Muscle of arm (tissue), 12 donors: Measurements from ENCODE around the gene MYBPH. TPM values are rescaled to one million over a fixed set of nuclear protein-coding genes. Genes with fewer than 3 reads are reported as not detected.

Experiments
- DNase-seq: peaks from one replicate; pipeline ENCODE4 v3.0.0-alpha.2; 2013
- polyA plus RNA-seq, 12 donors: library from polyadenylated mRNA; unstranded; fragments of 120-200 nt; gene quantifications; one replicate each; pipeline ENCODE4 v1.2.1, GENCODE V29; 2013; ENCODE audit not compliant: insufficient read length in 12 of 12

Gene MYBPH
- polyA plus RNA-seq, 12 donors, result 134 to 423 (median 239) TPM; not detected in 1

DNA sequence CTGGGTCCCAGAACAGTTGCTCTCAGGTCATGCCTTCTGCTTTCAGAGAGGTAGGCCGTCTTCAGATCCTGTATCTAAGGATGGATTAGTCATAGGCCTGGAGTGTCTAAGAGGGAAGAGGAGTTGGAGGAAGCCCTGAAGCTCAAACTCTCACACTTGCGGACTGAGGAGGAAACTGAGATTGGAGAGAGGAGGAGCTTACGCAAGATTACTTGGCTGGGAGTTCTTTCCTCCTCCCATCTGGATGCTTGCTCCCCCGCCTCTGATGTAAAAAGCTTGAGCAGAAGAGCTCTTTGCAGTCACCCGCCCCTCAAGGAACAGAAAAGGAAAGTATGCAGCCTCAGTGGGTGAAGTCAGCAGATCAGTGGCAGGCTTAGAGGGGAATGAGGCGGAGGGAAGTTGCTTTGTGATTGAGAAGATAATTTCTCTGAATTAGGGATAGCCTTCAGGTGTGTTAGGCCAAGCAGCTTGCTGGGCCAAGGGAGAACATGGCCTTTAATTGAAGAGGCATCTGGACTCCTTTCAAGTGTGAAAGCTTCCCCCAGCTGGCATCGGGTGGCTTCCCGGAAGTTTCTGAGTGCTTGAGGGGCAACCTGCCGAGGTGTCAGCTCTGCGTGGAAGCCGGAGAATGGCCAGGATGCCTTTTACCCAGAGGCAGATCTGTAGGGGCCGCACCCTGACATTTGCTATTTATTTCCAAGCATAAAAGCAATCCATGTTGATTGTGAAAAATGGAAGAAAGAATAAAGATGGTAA, 41.5 kb downstream of the MYBPH start:
- no peak for DNase-seq

DNA sequence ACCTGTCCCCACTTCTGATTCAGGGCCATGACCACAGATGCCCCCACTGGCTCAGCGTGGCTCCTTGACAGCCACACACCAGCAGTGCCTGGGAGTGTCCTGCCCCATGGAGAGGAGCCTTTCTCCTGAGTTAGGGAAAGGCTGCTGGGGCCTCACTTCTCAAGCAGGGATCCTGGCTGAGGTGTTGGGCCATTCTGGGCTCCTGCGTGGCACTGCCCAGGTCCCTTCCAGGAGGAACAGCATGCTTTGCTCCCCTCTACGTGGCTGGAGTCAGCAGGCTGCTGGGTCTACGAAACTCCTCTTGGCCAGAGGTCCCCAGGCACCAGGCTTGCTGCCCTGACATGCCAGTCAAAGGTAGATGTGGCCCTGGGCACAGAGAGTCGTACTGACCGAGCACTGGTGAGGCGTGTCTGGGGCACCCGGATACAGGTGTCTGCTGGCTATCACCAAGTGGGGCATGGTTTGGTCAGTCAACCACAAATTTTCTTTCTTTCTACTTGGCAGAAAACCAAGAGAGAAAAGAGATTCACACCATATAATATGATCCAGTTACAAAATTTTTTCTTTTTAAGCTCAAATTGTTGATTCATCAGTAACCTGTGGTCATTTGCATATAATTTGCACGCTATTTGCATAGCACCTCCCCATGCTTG, 44.0 kb downstream of the MYBPH start:
- DNase-seq, result no peak

DNA sequence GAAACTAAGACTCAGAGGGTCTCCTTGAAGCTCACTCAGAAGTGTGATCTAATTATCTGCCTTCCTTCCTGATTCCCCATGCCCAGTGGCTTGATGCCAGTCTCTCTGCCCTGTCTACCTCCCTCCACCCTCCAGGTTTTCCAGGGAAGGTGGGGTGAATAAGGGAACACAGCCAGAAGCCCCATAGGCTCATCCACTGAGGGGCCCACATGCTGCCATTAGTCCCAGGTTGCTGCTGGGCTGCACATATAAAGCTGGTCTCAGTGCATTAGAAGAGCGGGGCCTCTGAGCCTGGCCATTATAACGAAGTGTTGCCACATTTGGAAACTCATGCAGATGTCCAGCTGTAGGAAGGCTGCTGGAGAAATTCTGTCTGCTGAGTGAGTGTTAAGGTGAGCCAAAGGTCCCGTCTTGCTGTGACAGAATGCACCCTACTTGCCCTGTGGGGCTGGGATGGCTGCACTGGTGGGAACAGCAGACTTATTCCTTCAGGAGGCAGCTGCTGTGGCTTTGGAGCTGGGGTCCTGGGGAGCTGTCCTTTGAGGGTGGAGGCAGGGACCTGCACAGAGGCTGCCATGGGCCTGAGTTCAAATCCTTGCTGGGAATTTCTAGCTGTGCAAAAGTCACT, 45.2 kb downstream of the MYBPH start:
- DNase-seq, result no peak

DNA sequence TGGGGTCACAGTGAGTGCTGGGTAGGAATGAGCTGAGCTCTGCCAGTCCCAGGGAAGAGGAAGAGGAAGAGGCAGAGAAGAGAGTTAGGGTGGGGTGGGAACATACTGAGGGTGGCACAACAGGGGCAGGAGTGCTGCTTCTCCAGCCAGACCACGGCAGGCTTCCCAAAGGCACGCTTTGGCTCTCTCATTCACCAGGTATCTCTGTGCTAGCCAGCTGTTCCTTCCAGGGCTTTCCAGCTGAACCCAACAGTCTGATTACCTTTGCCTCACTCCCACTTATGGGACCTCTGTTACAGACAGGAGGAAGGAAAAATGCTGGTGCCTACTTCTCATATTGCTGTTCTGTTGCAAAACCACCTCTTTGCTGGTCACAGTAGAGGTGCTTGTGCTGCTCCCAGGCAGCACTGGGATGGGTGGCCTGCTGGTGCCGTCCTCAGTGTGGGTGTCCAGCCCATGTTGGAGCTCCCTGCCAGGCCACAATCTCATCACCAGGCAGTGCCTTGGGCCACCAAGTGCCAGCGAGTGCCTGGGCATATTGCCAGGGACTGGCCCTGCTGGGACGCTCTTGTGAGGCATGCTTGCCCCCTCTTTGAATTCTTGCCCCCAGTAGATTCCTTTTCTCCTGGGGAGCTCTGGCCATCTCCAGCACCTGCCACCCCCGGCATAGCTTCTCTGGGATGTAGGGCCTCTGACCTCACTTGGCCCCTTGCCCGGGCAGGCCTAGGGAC, 46.0 kb downstream of the MYBPH start:
- no peak for DNase-seq

DNA sequence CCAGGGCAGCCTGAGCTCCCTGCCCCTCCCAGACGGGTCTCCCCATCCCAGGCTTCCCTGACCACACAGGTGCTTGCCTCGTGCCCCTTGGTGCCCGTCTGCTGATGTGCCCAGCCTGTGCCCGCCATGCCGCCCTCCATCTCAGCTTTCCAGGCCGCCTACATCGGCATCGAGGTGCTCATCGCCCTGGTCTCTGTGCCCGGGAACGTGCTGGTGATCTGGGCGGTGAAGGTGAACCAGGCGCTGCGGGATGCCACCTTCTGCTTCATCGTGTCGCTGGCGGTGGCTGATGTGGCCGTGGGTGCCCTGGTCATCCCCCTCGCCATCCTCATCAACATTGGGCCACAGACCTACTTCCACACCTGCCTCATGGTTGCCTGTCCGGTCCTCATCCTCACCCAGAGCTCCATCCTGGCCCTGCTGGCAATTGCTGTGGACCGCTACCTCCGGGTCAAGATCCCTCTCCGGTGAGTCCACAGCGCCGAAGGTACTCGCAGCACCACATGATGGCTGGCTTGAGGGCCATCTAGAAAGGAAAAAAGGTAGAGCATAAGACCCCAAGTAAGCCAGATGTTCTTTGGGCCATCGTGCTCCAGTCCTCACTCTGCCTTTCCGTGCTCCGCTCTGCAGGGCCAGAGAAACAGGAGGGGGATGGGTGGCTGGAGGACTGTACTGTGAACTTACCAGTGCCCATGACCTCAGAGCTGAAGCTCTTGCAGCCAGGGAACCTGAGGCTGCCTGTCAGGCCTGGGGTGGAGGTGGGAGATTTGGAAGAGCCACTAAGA, 46.7 kb downstream of the MYBPH start:
- no peak for DNase-seq

DNA sequence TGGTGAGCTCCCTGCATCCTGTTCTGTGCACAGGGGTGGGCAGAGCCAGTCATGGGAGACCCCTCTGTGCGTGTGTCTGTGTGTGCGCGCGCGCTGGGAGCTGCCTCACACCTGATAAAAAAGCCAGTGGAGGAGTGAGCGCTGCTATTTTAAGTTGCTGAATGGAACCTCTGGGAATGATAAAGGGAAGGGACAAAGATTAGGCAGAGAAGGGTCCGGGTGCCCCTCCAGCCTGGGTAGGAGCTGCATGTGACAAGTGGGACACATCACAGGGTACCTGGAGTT, 47.3 kb downstream of the MYBPH start:
- no peak for DNase-seq

DNA sequence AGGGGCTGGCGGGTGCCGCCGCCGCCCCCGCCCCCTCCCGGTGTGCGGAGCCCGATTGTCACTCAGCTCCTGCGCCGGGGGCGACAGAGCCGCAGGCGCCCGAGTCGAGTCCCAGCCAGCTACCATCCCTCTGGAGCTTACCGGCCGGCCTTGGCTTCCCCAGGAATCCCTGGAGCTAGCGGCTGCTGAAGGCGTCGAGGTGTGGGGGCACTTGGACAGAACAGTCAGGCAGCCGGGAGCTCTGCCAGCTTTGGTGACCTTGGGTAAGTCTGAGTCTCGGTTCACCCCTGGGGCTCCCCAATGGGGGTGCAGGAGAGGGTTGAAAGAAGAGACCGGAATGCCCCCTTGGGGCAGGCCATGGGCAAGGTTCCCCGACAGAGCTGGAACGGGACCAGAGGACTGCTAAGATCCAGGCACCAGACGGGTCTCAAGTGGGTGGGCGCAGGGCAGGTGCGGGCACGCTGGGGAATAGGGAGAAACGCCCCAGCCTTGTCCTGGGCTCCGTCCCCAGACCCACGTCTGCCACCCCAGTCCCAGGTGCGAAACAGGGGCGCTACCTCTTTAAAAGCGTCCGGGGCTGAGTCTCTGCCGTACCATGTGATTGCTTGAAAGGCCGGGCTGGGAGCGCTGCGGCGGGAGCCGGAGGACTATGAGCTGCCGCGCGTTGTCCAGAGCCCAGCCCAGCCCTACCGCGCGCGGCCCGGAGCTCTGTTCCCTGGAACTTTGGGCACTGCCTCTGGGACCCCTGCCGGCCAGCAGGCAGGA, 47.8 kb downstream of the MYBPH start, which contains the start of gene ADORA1:
Gene ADORA1, plus strand, starts transcription at position 61 of the 765 bp plus-strand sequence. CDS start 1,116 bp downstream, outside the sequence.
- peak; percentile 41 for DNase-seq

DNA sequence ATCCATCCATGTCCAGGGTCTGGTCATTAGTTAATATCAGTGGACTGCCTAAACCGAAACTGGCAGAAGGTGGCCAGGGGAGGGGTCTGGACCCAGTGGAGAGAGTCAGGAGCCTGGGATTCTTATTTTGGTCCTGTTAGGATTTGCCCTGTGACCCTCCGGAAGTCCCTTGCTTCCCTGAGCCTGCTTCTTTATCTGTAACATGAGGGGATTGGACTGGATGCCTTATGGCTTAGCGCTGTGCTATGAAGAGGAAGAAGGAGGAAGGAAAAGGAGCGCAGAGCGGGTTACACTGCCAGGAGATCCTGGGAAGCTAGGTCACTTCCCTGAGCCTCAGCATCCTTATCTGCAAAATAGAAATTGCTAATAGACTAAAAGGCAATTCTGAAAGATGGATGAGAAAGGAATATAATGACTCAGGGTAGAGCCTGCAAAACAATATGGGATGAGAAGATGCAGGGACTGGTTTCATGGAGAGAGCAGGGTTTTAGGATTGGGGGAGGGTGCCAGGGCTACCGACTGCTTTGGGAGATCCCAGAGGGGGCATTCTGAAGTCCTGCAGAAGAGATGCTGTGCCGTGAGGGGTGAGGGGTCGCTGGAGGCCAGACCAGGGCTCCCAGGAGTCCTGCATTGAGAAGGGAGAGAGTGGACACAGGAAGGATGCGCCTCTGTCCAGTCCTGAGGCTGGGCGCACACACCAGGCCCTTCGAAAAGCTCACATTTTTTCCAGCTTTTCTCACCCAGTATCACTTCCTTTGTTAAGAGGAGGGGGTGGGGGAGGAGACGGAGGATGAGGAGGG, 48.6 kb downstream of the MYBPH start:
- no peak for DNase-seq

DNA sequence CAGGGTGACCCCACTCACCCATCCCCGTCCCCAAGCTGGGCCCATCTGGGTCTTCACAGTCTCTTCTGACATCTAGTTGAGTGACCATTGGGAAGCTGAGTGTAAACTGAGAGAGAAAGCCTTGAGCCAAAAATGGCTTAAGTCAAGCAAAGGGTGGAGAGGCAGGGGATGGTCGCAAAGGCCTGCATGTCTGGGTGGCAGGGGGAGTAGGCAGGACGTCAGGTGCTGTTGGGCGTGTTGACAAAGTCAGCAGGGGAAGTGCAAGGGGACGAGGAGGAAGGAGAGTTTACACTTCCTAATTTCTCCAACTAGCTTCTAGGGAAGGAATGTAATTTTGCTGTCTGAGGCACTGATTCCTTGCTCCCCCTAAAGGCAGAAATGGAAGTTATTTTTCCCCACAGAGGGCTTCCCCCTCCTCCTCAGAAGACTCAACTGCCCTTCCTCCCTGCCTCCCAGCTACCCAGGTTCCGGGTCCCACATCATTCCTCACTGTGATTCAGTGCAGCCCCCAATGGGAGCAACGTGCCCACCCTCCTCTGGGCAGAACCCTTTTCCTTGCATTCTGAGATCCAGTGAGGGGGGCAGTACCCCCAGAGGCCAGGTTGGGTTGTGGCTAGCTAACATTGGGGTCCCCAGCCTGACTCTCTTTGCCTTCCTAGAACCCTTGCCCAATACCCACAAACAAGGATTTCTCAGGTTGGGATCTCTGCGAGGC, 49.3 kb downstream of the MYBPH start:
- no peak for DNase-seq

DNA sequence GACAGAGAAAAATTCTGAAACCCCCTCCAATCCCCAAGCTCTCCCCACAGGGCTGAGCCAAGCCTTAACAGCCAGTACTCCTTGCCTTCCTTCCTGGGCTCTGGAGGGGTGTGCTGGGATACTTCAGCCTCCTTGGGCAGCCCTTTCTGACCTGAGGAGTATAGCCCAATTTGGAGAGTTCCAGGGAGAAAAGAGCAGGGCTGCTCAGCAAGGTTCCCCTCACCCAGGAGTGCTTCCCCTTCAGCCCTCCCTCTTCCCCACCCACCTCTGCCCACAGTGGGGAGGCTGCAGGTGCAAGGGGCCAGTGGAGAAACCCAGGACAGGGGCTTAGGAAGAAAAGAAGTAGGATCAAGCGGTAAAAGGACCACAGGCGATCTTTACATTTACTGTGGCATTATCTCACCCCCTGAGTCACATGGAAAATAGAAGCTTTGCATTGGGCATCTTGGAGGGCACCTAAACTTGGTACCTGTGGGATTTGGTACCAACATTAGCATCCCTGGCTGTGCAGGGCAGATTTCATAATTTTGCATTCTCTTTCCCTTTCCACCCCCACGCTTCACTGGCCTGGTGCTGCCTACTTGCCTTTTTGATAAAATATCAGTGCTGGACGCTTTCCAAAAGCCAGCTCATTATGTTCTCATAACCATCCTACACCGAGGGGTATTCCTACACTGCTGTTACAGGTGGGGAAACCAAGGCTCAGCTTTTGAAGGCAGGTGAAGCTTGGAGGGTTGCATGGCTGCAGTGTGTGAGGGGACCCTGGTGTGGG, 50.9 kb downstream of the MYBPH start:
- DNase-seq, result no peak

DNA sequence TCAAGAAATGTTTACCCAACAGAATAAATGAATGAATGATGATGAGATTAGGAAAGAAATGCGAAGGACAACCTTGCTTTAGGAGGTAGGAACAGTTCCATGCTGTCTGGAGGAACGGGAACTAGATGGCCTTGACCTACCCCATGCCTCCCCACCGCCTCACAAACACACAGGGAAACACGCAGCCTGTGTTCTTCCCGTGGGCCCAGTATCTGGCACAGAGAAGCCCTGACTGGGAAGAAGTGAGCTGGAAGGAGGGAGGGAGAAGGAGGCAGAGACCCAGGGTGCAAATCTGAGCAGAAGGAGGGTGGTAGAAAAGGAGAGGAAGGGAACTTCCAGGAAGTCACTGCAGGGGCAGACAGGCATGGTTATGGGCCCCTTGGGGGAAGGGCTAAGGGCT, 51.6 kb downstream of the MYBPH start:
- DNase-seq, result no peak

DNA sequence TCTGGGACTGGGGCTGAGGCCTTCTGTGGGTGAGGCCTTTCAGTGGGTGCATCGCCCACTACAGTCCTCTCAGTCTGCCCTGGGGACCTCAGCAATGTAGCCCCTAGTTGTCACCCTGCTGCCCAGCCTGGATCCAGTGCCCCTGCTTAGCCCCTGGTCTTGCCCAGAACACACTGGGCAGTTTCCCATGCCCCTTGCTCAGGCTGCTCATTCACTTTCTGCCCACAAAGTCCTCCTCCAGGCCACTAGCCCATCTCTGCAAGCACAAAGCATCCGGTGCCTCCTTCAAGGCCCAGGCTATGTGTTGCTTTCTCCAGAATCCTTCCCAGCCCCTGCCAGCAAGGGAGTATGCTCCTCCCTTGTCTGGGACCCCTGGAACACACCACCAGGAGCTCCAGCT, 53.5 kb downstream of the MYBPH start:
- DNase-seq, result no peak

DNA sequence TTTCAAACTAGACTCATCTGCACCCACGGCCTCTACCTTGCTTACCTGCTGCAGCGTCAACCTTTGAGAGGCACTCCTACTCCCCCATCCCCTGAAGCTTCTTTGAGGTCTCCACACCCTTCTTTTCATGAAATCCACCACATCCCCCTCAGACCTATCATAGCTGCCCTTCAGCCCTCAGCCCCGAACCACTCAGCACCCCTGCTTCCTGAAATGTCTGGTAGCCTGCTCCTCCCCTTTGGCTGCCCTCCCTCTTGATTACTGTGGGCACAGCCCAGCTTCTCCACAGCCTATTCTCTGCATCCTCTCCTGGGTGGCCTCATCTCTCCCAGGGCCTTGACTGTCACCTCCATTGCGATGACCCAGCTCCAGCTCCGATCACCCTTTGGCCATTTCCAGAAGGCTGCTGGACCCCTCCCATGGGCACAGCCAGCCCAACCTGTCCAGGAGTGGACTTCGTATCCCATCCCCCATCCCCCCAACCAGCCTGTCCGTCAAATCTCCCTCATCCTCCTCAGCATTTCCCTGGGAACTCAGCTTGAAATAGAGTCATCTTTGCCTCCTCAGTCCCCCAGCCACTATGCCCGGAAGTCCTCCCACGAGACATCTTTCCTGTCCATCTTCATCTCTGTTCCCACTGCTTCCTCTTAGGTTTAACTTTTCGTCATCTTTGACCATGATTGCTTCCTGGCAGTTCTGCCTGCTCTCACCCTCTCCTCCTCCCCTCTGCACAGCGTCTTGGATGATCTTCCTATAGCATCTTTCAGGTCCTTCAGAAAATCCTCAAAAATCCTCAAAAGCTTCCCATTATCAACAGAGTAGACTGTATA, 54.2 kb downstream of the MYBPH start:
- no peak for DNase-seq

DNA sequence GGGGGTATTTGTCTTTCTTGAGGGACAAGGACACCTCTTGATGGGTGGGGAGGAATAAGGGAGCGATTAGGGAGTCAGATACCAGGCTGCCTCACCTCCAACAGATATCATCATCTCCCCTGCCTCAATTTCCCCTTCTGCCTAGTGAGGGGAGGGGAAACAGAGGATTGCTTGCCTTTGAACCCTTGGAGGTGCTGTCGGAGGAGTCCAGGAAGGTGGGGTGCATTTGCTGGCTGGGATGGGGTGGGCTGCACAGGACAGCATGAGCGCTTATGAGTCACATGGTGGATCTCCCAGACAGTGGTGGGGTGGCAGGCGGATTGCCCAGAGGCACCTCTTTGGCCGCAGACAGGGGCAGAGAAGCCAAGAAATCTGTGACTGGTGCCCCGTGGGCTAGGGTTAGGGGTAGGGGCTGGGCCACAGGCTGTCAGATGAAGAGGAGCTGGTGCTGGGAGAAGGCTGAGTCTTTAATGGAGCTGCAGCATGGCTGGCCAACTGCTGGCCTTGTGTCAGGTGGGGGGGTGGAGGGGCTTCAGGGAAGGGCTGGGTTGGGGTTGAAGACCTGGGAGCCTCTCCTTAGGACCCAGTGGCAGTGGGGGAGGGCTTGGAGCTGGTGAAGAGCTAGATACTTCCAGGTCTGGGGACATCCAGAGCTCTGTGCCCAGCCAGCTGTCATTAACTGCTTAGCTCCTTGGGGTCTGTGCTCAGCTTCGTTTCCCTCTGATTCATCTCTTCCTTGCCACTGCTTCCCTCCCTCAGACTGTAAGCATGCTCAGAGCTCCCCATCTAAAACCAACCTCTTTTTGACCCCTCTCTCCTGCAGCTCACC, 55.1 kb downstream of the MYBPH start:
- no peak for DNase-seq
